PC-9 (cell line): ENCODE results near the gene NR3C1. TPM values are rescaled to one million over a fixed set of nuclear protein-coding genes. Genes with fewer than 3 reads are reported as not detected.

Experiments used
- BruUV-seq: library from RNA; stranded (reverse); fragments of 400-500 nt; replicated peaks from 2 replicates; lab custom pipeline; 2021; lab: Mats Ljungman, UMichigan
- CTCF ChIA-PET: fragments of 300-600 bp; sonication (Branson Sonifier 250); formaldehyde crosslinking; loops from one replicate; lab custom pipeline; 2022; ENCODE audit warnings: antibody characterized with exemption; lab: Charles Lee
- POLR2A ChIA-PET: fragments of 300-600 bp; sonication (Branson Sonifier 250); formaldehyde crosslinking; loops from one replicate; lab custom pipeline; 2022; ENCODE audit warnings: antibody characterized with exemption; ENCODE audit not compliant: unreplicated experiment; lab: Charles Lee
- DNase-seq, 2 experiments: peaks; one replicate each; pipeline versions ENCODE4 v3.0.0 to v3.0.0-alpha.2; 2015 to 2022; ENCODE audit warnings: mixed read lengths in 1 of 2
- H2AFZ ChIP-seq: fragments of 200-600 bp; sonication (generic); 2 replicates; pipeline ENCODE4 v1.8.1; 2017; ENCODE audit warnings: antibody characterized with exemption
- H3F3A ChIP-seq: fragments of 200-600 bp; sonication (generic); 2 replicates; pipeline ENCODE4 v1.8.1; 2017; ENCODE audit warnings: antibody characterized with exemption, mild to moderate bottlenecking, low read depth; ENCODE audit not compliant: insufficient read depth
- H3K27ac ChIP-seq: fragments of 200-600 bp; sonication (generic); 2 replicates; pipeline ENCODE4 v1.6.1; 2016; ENCODE audit warnings: mixed run types
- H3K27me3 ChIP-seq: fragments of 200-600 bp; sonication (generic); 2 replicates; pipeline ENCODE4 v1.6.1; 2016; ENCODE audit warnings: low read depth, mixed run types; ENCODE audit not compliant: insufficient read depth
- H3K36me3 ChIP-seq: fragments of 200-600 bp; sonication (generic); 2 replicates; pipeline ENCODE4 v1.6.1; 2016; ENCODE audit warnings: low read depth, mixed run types
- H3K4me1 ChIP-seq: fragments of 200-600 bp; sonication (generic); replicated peaks from 2 replicates; pipeline ENCODE4 v1.6.1; 2016; ENCODE audit warnings: mixed run types; ENCODE audit not compliant: insufficient read depth
- H3K4me2 ChIP-seq: fragments of 200-600 bp; sonication (generic); 2 replicates; pipeline ENCODE4 v1.6.1; 2017; ENCODE audit warnings: mixed run types
- H3K4me3 ChIP-seq: fragments of 200-600 bp; sonication (generic); 2 replicates; pipeline ENCODE4 v1.6.1; 2016; ENCODE audit warnings: mixed run types
- H3K79me2 ChIP-seq: fragments of 200-600 bp; sonication (generic); 2 replicates; pipeline ENCODE4 v1.6.1; 2017; ENCODE audit warnings: low read depth, mixed run types
- H3K9me2 ChIP-seq: fragments of 200-600 bp; sonication (generic); 2 replicates; pipeline ENCODE4 v1.8.1; 2017; ENCODE audit warnings: mild to moderate bottlenecking; ENCODE audit not compliant: insufficient read depth
- H3K9me3 ChIP-seq: fragments of 200-600 bp; sonication (generic); 2 replicates; pipeline ENCODE4 v1.8.1; 2016; ENCODE audit warnings: low read depth; ENCODE audit not compliant: insufficient read depth
- H4K20me1 ChIP-seq: fragments of 200-600 bp; sonication (generic); 2 replicates; pipeline ENCODE4 v1.8.1; 2017; ENCODE audit not compliant: insufficient read depth
- CTCF ChIP-seq: fragments of 200-600 bp; sonication (generic); conservative IDR thresholded peaks from 2 replicates; pipeline ENCODE4 v1.6.1; 2017; ENCODE audit warnings: mixed run types, antibody characterized with exemption, mild to moderate bottlenecking, moderate library complexity
- EZH2 ChIP-seq: fragments of 200-600 bp; sonication (generic); IDR thresholded peaks from 2 replicates; pipeline ENCODE4 v1.8.0; 2017; ENCODE audit warnings: antibody characterized with exemption, low read depth
- intact Hi-C: fragments of 100-400 bp; cut with micrococcal nuclease; formaldehyde crosslinking; loops from one replicate; pipeline ENCODE4 v1.10.0; 2022; ENCODE audit not compliant: unreplicated experiment
- total RNA-seq: library from RNA; stranded (reverse); gene quantifications from 2 replicates; pipeline ENCODE4 v1.2.3, GENCODE V29; 2021

Gene NR3C1
- total RNA-seq, 1 experiment from 2014 or later = 52.8 TPM

- TF ChIP-seq EZH2 = no peak
- no peak for TF ChIP-seq CTCF
- no peaks in the 10 kb centered on the region for H3K79me2 ChIP-seq
- H3K4me2 ChIP-seq = no peak overlapping the region
- ChIA-PET CTCF (no interaction called here), POLR2A (no interaction called here)
- H3K4me1 ChIP-seq = peaks cover 33% of the 10 kb centered on the region
- intact Hi-C loops = no loop called here
- no peaks in the 10 kb centered on the region for H3K36me3 ChIP-seq
- H3K4me3 ChIP-seq = no peak overlapping the region
- no peaks in the 10 kb centered on the region for H3K27me3 ChIP-seq
- peaks cover 20% of the 10 kb centered on the region for H3F3A ChIP-seq
- H3K9me2 ChIP-seq = no peaks in the 10 kb centered on the region
- H3K27ac ChIP-seq = no peak overlapping the region
- no peaks in the 10 kb centered on the region for H4K20me1 ChIP-seq
- no peak overlapping the region for H2AFZ ChIP-seq
- H3K9me3 ChIP-seq = no peaks in the 10 kb centered on the region; the same call in 1 of the 2 replicates
- BruUV-seq = no TSS peak
- no peak for DNase-seq
Measured at GRCh38 chr5:143251190-143251589, 152.3 kb downstream of the NR3C1 start.

GRCh38 chr5:143249851-143250250 is 153.6 kb downstream of the NR3C1 start:
- H3K79me2 ChIP-seq = no peaks in the 10 kb centered on the region
- intact Hi-C loops = loop anchor here (10.0 kb wide), 1 partner anchor 405 kb away; no protein-coding TSS in a partner anchor
- BruUV-seq = no TSS peak
- H3K36me3 ChIP-seq = no peaks in the 10 kb centered on the region
- ChIA-PET CTCF (interaction anchor here (0.7 kb wide), 1 partner anchor 31 kb away, joined by 3 read pairs; no protein-coding TSS in a partner anchor), POLR2A (interaction anchor here (0.5 to 0.7 kb wide), 3 partner anchors 9 to 215 kb away, joined by 3 to 12 read pairs (median 4); no protein-coding TSS in a partner anchor)
- no peak overlapping the region for H2AFZ ChIP-seq
- no peak overlapping the region for H3K4me3 ChIP-seq
- H3K9me2 ChIP-seq = no peaks in the 10 kb centered on the region
- no peaks in the 10 kb centered on the region; the same call in 1 of the 2 replicates for H3K9me3 ChIP-seq
- H3F3A ChIP-seq = peaks cover 31% of the 10 kb centered on the region
- H4K20me1 ChIP-seq = no peaks in the 10 kb centered on the region
- peak overlapping the region; percentile 52 for H3K27ac ChIP-seq
- TF ChIP-seq CTCF (no peak), EZH2 (no peak)
- peaks cover 45% of the 10 kb centered on the region for H3K4me1 ChIP-seq
- peak overlapping the region; percentile 50 for H3K4me2 ChIP-seq
- no peaks in the 10 kb centered on the region for H3K27me3 ChIP-seq
- no peak for DNase-seq

DNA sequence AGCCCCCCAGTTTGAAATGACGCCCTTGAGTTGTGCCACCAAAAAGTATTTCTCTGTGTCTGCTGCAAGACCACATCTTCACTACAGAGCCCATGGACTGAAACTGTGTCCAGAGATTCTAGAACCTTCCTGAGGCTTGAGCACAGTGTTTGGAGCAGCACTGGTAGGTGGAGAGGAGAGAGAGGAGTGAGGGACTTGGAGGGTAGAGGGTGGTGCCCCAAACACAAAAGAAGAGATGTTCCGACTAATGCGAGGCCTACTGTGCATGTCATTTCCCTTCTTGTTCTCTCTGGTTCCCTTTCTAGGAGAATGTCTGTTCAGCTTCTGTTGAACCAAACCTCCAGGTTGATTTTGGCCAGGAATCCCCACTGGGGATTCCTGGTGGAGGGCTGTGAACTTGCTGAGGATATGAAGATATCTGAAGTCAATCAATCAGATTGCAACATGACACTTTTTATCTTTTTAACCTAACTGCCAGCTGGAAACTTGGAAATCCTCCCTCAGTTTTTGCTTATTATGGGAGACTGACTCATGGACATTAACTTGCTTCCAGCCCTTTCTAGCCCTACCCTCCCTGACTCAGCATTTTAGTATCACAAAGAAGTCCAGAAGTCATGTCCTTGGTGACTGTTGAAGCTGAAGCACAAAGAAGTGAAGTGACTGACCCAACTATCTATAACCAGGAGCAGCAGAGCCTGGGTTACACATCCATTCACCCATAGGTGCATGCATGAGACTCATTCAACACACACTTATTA is 154.5 kb downstream of the NR3C1 start:
- Histone ChIP-seq H3K36me3 (no peaks in the 10 kb centered on the region), H2AFZ (no peak overlapping the region), H3K9me3 (no peaks in the 10 kb centered on the region; the same call in 1 of the 2 replicates), H3K79me2 (no peaks in the 10 kb centered on the region), H3F3A (peaks cover 40% of the 10 kb centered on the region), H3K4me2 (peak overlapping the region; percentile 50), H3K27me3 (no peaks in the 10 kb centered on the region), H3K4me3 (no peak overlapping the region), H3K4me1 (peaks cover 53% of the 10 kb centered on the region), H3K9me2 (no peaks in the 10 kb centered on the region), H4K20me1 (no peaks in the 10 kb centered on the region), H3K27ac (peak overlapping the region; percentile 52)
- TF ChIP-seq CTCF (no peak), EZH2 (no peak)
- intact Hi-C loops = loop anchor here (10.0 kb wide), 1 partner anchor 406 kb away; no protein-coding TSS in a partner anchor
- DNase-seq = peak in 1 of 2 experiments; percentile 69
- BruUV-seq = no TSS peak
- POLR2A ChIA-PET = interaction anchor here (0.5 kb wide), 1 partner anchor 154 kb away, joined by 3 read pairs; no protein-coding TSS in a partner anchor
- CTCF ChIA-PET = interaction anchor here (0.7 kb wide), 1 partner anchor 32 kb away, joined by 3 read pairs; no protein-coding TSS in a partner anchor
